HepG2 (cell line): Measurements from ENCODE around the gene IQGAP2. TPM values are rescaled to one million over a fixed set of nuclear protein-coding genes. Genes with fewer than 3 reads are reported as not detected.

Source experiments
- CEBPZ ChIP-seq: IDR thresholded peaks from 2 replicates; pipeline ENCODE4 v1.6.1; 2012; ENCODE audit warnings: low read length, improper control_type of control experiment
- HHEX ChIP-seq: IDR thresholded peaks from 2 replicates; pipeline ENCODE4 v1.6.1; 2016; ENCODE audit warnings: control low read depth
- RFX3 ChIP-seq: IDR thresholded peaks from 2 replicates; pipeline ENCODE4 v1.6.1; 2016; ENCODE audit warnings: missing biosample characterization, missing genetic modification reagents
- SMAD3 ChIP-seq: sonication (generic); formaldehyde crosslinking; IDR thresholded peaks from 2 replicates; pipeline ENCODE4 v1.4.0; 2020; ENCODE audit warnings: missing genetic modification reagents
- ZFP82 ChIP-seq: sonication (generic); formaldehyde crosslinking; IDR thresholded peaks from 2 replicates; pipeline ENCODE4 v1.5.1; 2020; ENCODE audit warnings: mild to moderate bottlenecking, missing genetic modification reagents, borderline replicate concordance
- ZNF333 ChIP-seq: sonication (generic); formaldehyde crosslinking; IDR thresholded peaks from 2 replicates; pipeline ENCODE4 v1.4.0; 2020; ENCODE audit warnings: mild to moderate bottlenecking, missing genetic modification reagents, borderline replicate concordance
- ZNF432 ChIP-seq: sonication (generic); formaldehyde crosslinking; IDR thresholded peaks from 2 replicates; pipeline ENCODE4 v1.5.0; 2020; ENCODE audit warnings: missing genetic modification reagents, mild to moderate bottlenecking, borderline replicate concordance
- ZNF749 ChIP-seq: sonication (generic); formaldehyde crosslinking; IDR thresholded peaks from 2 replicates; pipeline ENCODE4 v1.8.0; 2022; ENCODE audit warnings: mild to moderate bottlenecking, missing genetic modification reagents, moderate library complexity, borderline replicate concordance
- ZNF792 ChIP-seq: IDR thresholded peaks from 2 replicates; pipeline ENCODE4 v1.6.1; 2016
- polyA plus RNA-seq, 8 experiments: library from polyadenylated mRNA; depleted of rRNA in 3 of 8; stranded (reverse) in 7 of 8; unstranded in 1 of 8; fragments of >200 nt; fragmentation: Illumina TruSeq in 4 of 8; extraction: Trizol in 4 of 8; gene quantifications; 2 replicates each; pipeline versions ENCODE4 v1.2.1 to v1.2.3, GENCODE V29; 2011 to 2016; ENCODE audit warnings: low read depth in 4 of 8, missing spikeins in 1 of 8, mixed read lengths in 1 of 8; ENCODE audit not compliant: insufficient read depth in 1 of 8
- total RNA-seq, 5 experiments: library from RNA; depleted of rRNA; stranded (reverse); fragments of >200 nt; fragmentation: Illumina TruSeq; extraction: Trizol; gene quantifications; 2 replicates each; pipeline ENCODE4 v1.2.3, GENCODE V29; 2016; ENCODE audit warnings: low read depth in 1 of 5
- TF ChIP-seq, protein P1 (sequence below): sonication (generic); formaldehyde crosslinking; IDR thresholded peaks from one replicate; pipeline ENCODE4 v1.5.1; 2020; ENCODE audit warnings: mild to moderate bottlenecking, missing genetic modification reagents; ENCODE audit errors: not compliant biosample characterization
- TF ChIP-seq, protein P2 (sequence below): sonication (generic); formaldehyde crosslinking; IDR thresholded peaks from 2 replicates; pipeline ENCODE4 v1.8.0; 2022; ENCODE audit warnings: mild to moderate bottlenecking, missing genetic modification reagents; ENCODE audit not compliant: insufficient replicate concordance
- TF ChIP-seq, protein P3 (sequence below): sonication (generic); formaldehyde crosslinking; IDR thresholded peaks from 2 replicates; pipeline ENCODE4 v1.4.0; 2020; ENCODE audit warnings: missing genetic modification reagents; ENCODE audit errors: not compliant biosample characterization

IQGAP2 gene
- total and polyA plus RNA-seq, 2 of the 13 experiments (the other 11 are each of a cell fraction or from before 2014, with no cell fraction given), result 35.2 to 83.3 TPM

DNA sequence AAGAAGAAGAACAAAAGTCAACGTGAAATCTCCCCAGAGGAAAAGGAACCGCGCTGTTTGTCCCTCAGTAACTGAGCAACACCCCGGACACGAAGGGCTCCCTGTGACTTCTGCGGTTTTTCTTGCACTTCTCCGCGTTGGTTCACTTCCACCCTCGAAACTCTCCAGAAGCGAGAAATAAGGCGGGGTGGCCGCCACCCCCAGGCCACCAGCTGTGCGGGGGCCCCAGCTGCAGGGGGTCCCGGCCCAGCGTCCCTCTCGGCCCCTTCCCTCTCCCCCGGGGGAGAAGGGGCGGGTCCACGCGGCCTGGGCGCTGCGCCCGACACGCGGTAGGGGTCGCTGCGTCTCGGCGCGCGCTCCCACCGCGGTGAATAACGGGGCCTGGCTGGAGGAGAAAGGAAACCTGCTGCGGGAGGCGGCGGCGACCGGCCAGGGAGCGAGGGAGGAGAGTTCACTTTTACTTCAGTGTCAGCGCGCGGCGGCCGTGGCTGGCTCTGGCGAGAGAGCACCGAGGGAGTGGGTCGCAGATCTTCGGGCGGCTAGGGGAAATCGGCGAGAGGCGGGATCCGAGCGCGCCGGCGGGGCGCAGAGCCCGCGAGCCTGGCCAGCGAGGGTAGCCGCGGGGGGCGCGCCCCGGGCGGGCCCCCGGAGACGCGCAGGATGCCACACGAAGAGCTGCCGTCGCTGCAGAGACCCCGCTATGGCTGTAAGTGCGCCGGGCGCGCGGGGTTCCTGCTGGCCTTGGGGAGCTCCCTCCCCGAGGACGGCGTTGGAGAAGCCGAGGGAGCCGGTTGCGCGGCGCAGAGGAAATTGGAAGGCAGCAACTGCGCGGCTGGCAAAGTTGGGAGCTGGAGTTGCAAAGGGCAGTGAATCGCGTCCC lies at the start of gene IQGAP2 (continued):
- TF ChIP-seq, protein P1, sequence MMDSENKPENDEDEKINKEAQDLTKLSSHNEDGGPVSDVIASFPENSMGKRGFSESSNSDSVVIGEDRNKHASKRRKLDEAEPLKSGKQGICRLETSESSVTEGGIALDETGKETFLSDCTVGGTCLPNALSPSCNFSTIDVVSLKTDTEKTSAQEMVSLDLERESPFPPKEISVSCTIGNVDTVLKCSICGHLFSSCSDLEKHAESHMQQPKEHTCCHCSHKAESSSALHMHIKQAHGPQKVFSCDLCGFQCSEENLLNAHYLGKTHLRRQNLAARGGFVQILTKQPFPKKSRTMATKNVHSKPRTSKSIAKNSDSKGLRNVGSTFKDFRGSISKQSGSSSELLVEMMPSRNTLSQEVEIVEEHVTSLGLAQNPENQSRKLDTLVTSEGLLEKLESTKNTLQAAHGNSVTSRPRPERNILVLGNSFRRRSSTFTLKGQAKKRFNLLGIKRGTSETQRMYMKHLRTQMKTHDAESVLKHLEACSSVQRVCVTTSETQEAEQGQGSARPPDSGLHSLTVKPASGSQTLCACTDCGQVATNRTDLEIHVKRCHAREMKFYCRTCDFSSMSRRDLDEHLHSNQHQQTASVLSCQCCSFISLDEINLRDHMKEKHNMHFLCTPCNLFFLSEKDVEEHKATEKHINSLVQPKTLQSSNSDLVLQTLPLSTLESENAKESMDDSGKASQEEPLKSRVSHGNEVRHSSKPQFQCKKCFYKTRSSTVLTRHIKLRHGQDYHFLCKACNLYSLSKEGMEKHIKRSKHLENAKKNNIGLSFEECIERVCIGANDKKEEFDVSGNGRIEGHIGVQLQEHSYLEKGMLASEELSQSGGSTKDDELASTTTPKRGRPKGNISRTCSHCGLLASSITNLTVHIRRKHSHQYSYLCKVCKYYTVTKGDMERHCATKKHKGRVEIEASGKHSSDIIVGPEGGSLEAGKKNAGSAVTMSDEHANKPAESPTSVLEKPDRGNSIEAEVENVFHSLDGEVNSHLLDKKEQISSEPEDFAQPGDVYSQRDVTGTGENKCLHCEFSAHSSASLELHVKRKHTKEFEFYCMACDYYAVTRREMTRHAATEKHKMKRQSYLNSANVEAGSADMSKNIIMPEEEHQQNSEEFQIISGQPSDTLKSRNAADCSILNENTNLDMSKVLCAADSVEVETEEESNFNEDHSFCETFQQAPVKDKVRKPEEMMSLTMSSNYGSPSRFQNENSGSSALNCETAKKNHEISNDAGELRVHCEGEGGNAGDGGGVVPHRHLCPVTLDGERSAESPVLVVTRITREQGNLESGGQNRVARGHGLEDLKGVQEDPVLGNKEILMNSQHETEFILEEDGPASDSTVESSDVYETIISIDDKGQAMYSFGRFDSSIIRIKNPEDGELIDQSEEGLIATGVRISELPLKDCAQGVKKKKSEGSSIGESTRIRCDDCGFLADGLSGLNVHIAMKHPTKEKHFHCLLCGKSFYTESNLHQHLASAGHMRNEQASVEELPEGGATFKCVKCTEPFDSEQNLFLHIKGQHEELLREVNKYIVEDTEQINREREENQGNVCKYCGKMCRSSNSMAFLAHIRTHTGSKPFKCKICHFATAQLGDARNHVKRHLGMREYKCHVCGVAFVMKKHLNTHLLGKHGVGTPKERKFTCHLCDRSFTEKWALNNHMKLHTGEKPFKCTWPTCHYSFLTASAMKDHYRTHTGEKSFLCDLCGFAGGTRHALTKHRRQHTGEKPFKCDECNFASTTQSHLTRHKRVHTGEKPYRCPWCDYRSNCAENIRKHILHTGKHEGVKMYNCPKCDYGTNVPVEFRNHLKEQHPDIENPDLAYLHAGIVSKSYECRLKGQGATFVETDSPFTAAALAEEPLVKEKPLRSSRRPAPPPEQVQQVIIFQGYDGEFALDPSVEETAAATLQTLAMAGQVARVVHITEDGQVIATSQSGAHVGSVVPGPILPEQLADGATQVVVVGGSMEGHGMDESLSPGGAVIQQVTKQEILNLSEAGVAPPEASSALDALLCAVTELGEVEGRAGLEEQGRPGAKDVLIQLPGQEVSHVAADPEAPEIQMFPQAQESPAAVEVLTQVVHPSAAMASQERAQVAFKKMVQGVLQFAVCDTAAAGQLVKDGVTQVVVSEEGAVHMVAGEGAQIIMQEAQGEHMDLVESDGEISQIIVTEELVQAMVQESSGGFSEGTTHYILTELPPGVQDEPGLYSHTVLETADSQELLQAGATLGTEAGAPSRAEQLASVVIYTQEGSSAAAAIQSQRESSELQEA, result no peak
- TF ChIP-seq CEBPZ (no peak), HHEX (CRISPR knock-in tag) (no peak), RFX3 (CRISPR knock-in tag) (no peak), ZFP82 (CRISPR knock-in tag) (0 out of 2 replicates have a peak, but pooled peaks have one; percentile 1), SMAD3 (no peak), ZNF333 (peak; percentile 84; the same call in 1 of the 2 replicates), ZNF749 (CRISPR knock-in tag) (peak; percentile 74; the same call in 1 of the 2 replicates), ZNF432 (CRISPR knock-in tag) (no peak), ZNF792 (CRISPR knock-in tag) (no peak)
- TF ChIP-seq, protein P2, sequence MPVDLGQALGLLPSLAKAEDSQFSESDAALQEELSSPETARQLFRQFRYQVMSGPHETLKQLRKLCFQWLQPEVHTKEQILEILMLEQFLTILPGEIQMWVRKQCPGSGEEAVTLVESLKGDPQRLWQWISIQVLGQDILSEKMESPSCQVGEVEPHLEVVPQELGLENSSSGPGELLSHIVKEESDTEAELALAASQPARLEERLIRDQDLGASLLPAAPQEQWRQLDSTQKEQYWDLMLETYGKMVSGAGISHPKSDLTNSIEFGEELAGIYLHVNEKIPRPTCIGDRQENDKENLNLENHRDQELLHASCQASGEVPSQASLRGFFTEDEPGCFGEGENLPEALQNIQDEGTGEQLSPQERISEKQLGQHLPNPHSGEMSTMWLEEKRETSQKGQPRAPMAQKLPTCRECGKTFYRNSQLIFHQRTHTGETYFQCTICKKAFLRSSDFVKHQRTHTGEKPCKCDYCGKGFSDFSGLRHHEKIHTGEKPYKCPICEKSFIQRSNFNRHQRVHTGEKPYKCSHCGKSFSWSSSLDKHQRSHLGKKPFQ (CRISPR knock-in tag), result peak; percentile 17
- TF ChIP-seq, protein P3, sequence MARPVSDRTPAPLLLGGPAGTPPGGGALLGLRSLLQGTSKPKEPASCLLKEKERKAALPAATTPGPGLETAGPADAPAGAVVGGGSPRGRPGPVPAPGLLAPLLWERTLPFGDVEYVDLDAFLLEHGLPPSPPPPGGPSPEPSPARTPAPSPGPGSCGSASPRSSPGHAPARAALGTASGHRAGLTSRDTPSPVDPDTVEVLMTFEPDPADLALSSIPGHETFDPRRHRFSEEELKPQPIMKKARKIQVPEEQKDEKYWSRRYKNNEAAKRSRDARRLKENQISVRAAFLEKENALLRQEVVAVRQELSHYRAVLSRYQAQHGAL, result no peak
